GM23338 (cell line): ENCODE measurements around the gene FKBP5. TPM values are rescaled to one million over a fixed set of nuclear protein-coding genes. Genes with fewer than 3 reads are reported as not detected.

Experiments
- ATAC-seq: fragments of 200-7000 bp; cut with Tn5 transposase; 3 replicates; pipeline ENCODE4 v1.9.1; 2020
- DNase-seq: peaks from one replicate; pipeline ENCODE4 v3.0.0-alpha.2; 2015; ENCODE audit warnings: low spot score
- H2AFZ ChIP-seq: fragments of 200-600 bp; sonication (generic); 2 replicates; pipeline ENCODE4 v1.8.0; 2016; ENCODE audit warnings: antibody characterized with exemption, mild to moderate bottlenecking, moderate library complexity
- H3F3A ChIP-seq: fragments of 200-600 bp; sonication (generic); replicated peaks from 2 replicates; pipeline ENCODE4 v1.8.0; 2017; ENCODE audit warnings: antibody characterized with exemption, mixed run types, low read depth
- H3K27ac ChIP-seq: fragments of 200-600 bp; sonication (generic); 2 replicates; pipeline ENCODE4 v1.6.1; 2016; ENCODE audit warnings: low read depth
- H3K27me3 ChIP-seq: fragments of 200-600 bp; sonication (generic); 2 replicates; pipeline ENCODE4 v1.8.0; 2016; ENCODE audit warnings: mild to moderate bottlenecking, mixed run types, moderate library complexity; ENCODE audit not compliant: insufficient read depth
- H3K36me3 ChIP-seq: fragments of 200-600 bp; sonication (generic); 2 replicates; pipeline ENCODE4 v1.8.0; 2016; ENCODE audit warnings: mild to moderate bottlenecking; ENCODE audit not compliant: insufficient read depth
- H3K4me1 ChIP-seq: fragments of 200-600 bp; sonication (generic); 2 replicates; pipeline ENCODE4 v1.8.0; 2016; ENCODE audit warnings: mild to moderate bottlenecking, moderate library complexity; ENCODE audit not compliant: insufficient read depth
- H3K4me2 ChIP-seq: fragments of 200-600 bp; sonication (generic); 2 replicates; pipeline ENCODE4 v1.7.1; 2017; ENCODE audit warnings: mixed run types
- H3K4me3 ChIP-seq: fragments of 200-600 bp; sonication (generic); 2 replicates; pipeline ENCODE4 v1.6.1; 2016; ENCODE audit warnings: mixed run types
- H3K79me2 ChIP-seq: fragments of 200-600 bp; sonication (generic); replicated peaks from 2 replicates; pipeline ENCODE4 v1.8.0; 2017; ENCODE audit warnings: mild to moderate bottlenecking; ENCODE audit not compliant: insufficient read depth
- H3K9me2 ChIP-seq: fragments of 200-600 bp; sonication (generic); 2 replicates; pipeline ENCODE4 v1.8.0; 2017; ENCODE audit not compliant: insufficient read depth
- H4K20me1 ChIP-seq: fragments of 200-600 bp; sonication (generic); replicated peaks from 2 replicates; pipeline ENCODE4 v1.8.0; 2017; ENCODE audit warnings: mild to moderate bottlenecking; ENCODE audit not compliant: insufficient read depth
- H3K27ac Mint-ChIP-seq: 2 replicates; pipeline ENCODE4 v1.8.0; 2020; ENCODE audit warnings: inconsistent platforms, mild to moderate bottlenecking, moderate library complexity, mixed read lengths
- H3K27me3 Mint-ChIP-seq: 3 replicates; pipeline ENCODE4 v1.8.0; 2022; ENCODE audit warnings: low read depth, mild to moderate bottlenecking, moderate library complexity, mixed read lengths, inconsistent platforms; ENCODE audit not compliant: insufficient read depth, poor library complexity
- H3K36me3 Mint-ChIP-seq: 3 replicates; pipeline ENCODE4 v1.8.0; 2021; ENCODE audit warnings: low read depth, mild to moderate bottlenecking, inconsistent platforms, moderate library complexity, mixed read lengths
- H3K4me1 Mint-ChIP-seq: 3 replicates; pipeline ENCODE4 v1.8.0; 2020; ENCODE audit warnings: mild to moderate bottlenecking, inconsistent platforms, mixed read lengths
- H3K4me3 Mint-ChIP-seq: 3 replicates; pipeline ENCODE4 v1.8.0; 2021; ENCODE audit warnings: moderate library complexity, mild to moderate bottlenecking, inconsistent platforms, mixed read lengths
- H3K9me3 Mint-ChIP-seq: 3 replicates; pipeline ENCODE4 v1.8.0; 2020; ENCODE audit warnings: moderate library complexity, mild to moderate bottlenecking, inconsistent platforms, mixed read lengths
- CREB1 ChIP-seq: fragments of 250-450 bp; sonication (Bioruptor Pico); IDR thresholded peaks from 2 replicates; pipeline ENCODE4 v1.5.0; 2020; ENCODE audit warnings: low read depth, mild to moderate bottlenecking, moderate library complexity
- EZH2 ChIP-seq: fragments of 200-600 bp; sonication (generic); IDR thresholded peaks from one replicate; pipeline ENCODE4 v1.8.0; 2017; ENCODE audit warnings: antibody characterized with exemption, mild to moderate bottlenecking, low read depth; ENCODE audit not compliant: unreplicated experiment
- EZH2phosphoT487 ChIP-seq: fragments of 200-600 bp; sonication (generic); IDR thresholded peaks from one replicate; pipeline ENCODE4 v1.8.1; 2018; ENCODE audit warnings: antibody characterized with exemption; ENCODE audit not compliant: unreplicated experiment
- JUNB ChIP-seq: IDR thresholded peaks from one replicate; pipeline ENCODE4 v1.6.1; 2016; ENCODE audit warnings: antibody characterized with exemption; ENCODE audit not compliant: unreplicated experiment
- NANOG ChIP-seq: IDR thresholded peaks from 2 replicates; pipeline ENCODE4 v1.6.1; 2016; ENCODE audit warnings: antibody characterized with exemption, borderline replicate concordance
- ZNF114 ChIP-seq: fragments of 250-450 bp; sonication (Bioruptor Pico); IDR thresholded peaks from 2 replicates; pipeline ENCODE4 v1.5.0; 2020; ENCODE audit warnings: mild to moderate bottlenecking, moderate library complexity
- ZNF331 ChIP-seq: fragments of 250-450 bp; sonication (Bioruptor Pico); IDR thresholded peaks from 2 replicates; pipeline ENCODE4 v1.5.0; 2020; ENCODE audit warnings: low read depth, mild to moderate bottlenecking, moderate library complexity
- ZNF462 ChIP-seq: fragments of 250-450 bp; sonication (Bioruptor Pico); IDR thresholded peaks from 2 replicates; pipeline ENCODE4 v1.5.0; 2020; ENCODE audit warnings: mild to moderate bottlenecking, moderate library complexity
- polyA plus RNA-seq: library from polyadenylated mRNA; unstranded; fragments of >200 nt; fragmentation: Nextera tagmentation; extraction: Ambion mirVana; gene quantifications from 2 replicates; pipeline ENCODE4 v1.2.1, GENCODE V29; 2016
- total RNA-seq: library from RNA; depleted of rRNA; stranded (reverse); fragments of >200 nt; shearing (Covaris generic); gene quantifications from 2 replicates; pipeline ENCODE4 v1.2.3, GENCODE V29; 2014
- TF ChIP-seq, protein P1 (sequence below), 2 experiments: fragments of 200-600 bp in 1 of 2; sonication (generic) in 1 of 2; conservative IDR thresholded peaks; 2 replicates each; pipeline versions ENCODE4 v1.5.1 to v1.6.1; 2016 to 2017; ENCODE audit warnings: antibody characterized with exemption in 2 of 2, low read depth in 2 of 2, mild to moderate bottlenecking in 2 of 2, moderate library complexity in 1 of 2
- TF ChIP-seq, protein P2 (sequence below): IDR thresholded peaks from 2 replicates; pipeline ENCODE4 v1.6.1; 2016; ENCODE audit warnings: antibody characterized with exemption

The FKBP5 gene
- total and polyA plus RNA-seq, 2 experiments from 2014 or later, result 19.8 to 28.6 TPM

GRCh38 chr6:35534407-35535170, 154.1 kb downstream of the FKBP5 start (continued):
- TF ChIP-seq, protein P1, sequence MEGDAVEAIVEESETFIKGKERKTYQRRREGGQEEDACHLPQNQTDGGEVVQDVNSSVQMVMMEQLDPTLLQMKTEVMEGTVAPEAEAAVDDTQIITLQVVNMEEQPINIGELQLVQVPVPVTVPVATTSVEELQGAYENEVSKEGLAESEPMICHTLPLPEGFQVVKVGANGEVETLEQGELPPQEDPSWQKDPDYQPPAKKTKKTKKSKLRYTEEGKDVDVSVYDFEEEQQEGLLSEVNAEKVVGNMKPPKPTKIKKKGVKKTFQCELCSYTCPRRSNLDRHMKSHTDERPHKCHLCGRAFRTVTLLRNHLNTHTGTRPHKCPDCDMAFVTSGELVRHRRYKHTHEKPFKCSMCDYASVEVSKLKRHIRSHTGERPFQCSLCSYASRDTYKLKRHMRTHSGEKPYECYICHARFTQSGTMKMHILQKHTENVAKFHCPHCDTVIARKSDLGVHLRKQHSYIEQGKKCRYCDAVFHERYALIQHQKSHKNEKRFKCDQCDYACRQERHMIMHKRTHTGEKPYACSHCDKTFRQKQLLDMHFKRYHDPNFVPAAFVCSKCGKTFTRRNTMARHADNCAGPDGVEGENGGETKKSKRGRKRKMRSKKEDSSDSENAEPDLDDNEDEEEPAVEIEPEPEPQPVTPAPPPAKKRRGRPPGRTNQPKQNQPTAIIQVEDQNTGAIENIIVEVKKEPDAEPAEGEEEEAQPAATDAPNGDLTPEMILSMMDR (conservative IDR thresholded peaks at IDR 0.05; ENCODE audit: low read depth in 2 of 2), result no peak
- no peak for TF ChIP-seq EZH2

DNA sequence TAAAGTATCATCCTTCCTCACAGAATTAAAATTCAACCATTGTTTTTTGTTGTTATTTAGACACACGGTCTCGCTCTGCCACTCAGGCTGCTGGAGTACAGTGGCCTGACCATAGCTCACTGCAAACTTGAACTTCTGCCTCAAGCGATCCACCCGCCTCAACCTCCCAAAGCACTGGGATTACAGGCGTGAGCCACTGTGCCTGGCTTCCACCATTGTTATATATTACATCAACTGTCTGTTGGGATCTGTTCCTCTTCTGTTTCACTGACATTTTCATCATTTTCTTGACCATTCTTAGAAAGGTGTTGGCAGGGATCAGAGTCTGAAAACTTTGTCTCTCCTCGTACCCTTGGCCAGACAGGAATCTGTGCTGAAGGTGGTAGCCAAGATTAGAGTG, 154.7 kb downstream of the FKBP5 start:
- no peaks in the 10 kb centered on the region for H3K9me2 ChIP-seq
- no peak overlapping the region for H3K27ac Mint-ChIP-seq
- no peaks in the 10 kb centered on the region for H3K27me3 ChIP-seq
- H3K27ac ChIP-seq, result no peak overlapping the region
- no peaks in the 10 kb centered on the region for H3K36me3 Mint-ChIP-seq
- TF ChIP-seq ZNF114 (no peak), JUNB (no peak), EZH2 (no peak), ZNF462 (CRISPR knock-in tag) (no peak), ZNF331 (no peak), EZH2phosphoT487 (no peak), NANOG (no peak), CREB1 (CRISPR knock-in tag) (no peak)
- TF ChIP-seq, protein P1 (conservative IDR thresholded peaks at IDR 0.05; ENCODE audit: low read depth in 2 of 2), result no peak
- TF ChIP-seq, protein P2, sequence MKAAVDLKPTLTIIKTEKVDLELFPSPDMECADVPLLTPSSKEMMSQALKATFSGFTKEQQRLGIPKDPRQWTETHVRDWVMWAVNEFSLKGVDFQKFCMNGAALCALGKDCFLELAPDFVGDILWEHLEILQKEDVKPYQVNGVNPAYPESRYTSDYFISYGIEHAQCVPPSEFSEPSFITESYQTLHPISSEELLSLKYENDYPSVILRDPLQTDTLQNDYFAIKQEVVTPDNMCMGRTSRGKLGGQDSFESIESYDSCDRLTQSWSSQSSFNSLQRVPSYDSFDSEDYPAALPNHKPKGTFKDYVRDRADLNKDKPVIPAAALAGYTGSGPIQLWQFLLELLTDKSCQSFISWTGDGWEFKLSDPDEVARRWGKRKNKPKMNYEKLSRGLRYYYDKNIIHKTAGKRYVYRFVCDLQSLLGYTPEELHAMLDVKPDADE, result no peak
- H3K4me3 Mint-ChIP-seq, result no peak overlapping the region; the same call in 2 of the 3 replicates
- H3K9me3 Mint-ChIP-seq, result no peaks in the 10 kb centered on the region
- H3K79me2 ChIP-seq, result no peaks in the 10 kb centered on the region
- no peaks in the 10 kb centered on the region for H3K36me3 ChIP-seq
- H3K4me3 ChIP-seq, result no peak overlapping the region
- H3F3A ChIP-seq, result 0 out of 2 replicates have a peak, but pooled peaks cover 3% of the 10 kb centered on the region
- H2AFZ ChIP-seq, result peak overlapping the region; percentile 94
- no peak for ATAC-seq
- peaks cover 3% of the 10 kb centered on the region; the same call in 1 of the 2 replicates for H3K4me1 ChIP-seq
- H4K20me1 ChIP-seq, result no peaks in the 10 kb centered on the region
- peaks cover 4% of the 10 kb centered on the region for H3K27me3 Mint-ChIP-seq
- H3K4me2 ChIP-seq, result 0 out of 2 replicates have a peak overlapping the region, but pooled peaks have one; percentile 17
- H3K4me1 Mint-ChIP-seq, result peaks cover 15% of the 10 kb centered on the region
- no peak for DNase-seq
